Inferior parietal cortex (tissue), 1 donor: Measurements from ENCODE around the gene TMEM106B.

ENCODE experiments used
- DNase-seq: peaks from one replicate; pipeline ENCODE4 v3.0.0-alpha.2; 2016; ENCODE audit errors: extremely low spot score

TMEM106B gene

GRCh38 chr7:12226756-12227155, 15.7 kb downstream of the TMEM106B start:
- DNase-seq: no peak

GRCh38 chr7:12228024-12228423, 16.9 kb downstream of the TMEM106B start:
- no peak for DNase-seq

DNA sequence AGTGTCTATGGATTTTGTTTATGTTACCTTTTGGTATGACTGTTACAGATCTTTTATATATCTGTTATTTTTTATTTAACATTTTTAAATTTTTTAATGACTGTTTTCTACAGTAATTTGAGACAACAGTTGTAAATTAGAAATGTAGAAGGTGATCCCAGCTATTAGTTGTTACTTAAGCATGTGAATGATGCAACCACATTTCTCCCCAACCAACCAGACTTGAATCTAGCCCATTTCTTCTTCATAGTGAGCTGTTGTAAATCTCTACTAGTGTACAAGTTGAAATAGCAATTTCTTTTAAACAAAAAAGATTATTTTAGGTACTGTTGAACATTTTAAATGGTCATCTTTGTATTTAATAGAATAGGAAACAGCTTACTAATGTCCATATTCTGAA, 18.0 kb downstream of the TMEM106B start:
- DNase-seq: no peak

DNA sequence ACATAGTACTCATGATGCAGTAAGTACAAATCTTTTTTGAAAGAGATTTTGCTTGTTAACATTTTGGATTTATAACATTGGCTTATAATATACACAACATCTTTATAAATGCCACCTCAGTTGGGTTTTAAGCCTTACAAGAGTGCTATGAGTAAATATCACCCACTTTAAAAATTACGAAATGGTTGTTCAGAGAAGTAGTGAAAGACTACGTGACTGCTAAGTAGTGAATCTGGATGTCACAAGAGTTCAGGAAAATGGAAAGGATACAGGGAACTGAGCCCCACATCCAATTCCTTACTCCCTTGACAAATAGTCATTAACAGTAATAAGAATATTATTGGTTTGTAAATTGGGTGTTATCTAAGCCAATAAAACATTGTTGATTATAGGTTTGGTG, 20.0 kb downstream of the TMEM106B start:
- no peak for DNase-seq

GRCh38 chr7:12233175-12233574, 22.1 kb downstream of the TMEM106B start:
- no peak for DNase-seq

DNA sequence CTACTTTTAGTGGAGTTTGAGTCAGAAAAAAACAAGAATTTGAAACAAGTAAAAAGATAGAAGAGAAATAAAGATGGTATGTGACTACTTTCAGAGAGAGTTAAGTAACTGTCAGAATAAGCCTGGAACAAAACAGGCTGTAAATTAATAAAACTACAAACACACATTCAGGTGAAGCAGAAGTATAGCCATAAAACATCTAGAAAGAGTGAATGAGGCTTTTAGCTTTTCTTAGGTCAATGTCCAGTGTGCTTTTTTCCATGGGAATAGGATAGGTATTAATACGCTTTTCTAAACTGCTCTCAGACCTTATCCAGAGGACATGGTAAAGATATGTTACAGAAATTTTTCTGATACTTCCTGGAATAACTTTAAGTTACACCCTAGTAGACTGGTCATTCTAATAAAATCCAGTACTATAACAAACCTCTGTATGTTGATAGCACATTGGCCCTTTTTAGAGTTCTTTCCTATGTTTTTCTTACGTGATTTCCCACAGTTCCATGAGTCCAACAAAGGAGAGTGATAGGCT, 23.3 kb downstream of the TMEM106B start:
- DNase-seq: no peak

DNA sequence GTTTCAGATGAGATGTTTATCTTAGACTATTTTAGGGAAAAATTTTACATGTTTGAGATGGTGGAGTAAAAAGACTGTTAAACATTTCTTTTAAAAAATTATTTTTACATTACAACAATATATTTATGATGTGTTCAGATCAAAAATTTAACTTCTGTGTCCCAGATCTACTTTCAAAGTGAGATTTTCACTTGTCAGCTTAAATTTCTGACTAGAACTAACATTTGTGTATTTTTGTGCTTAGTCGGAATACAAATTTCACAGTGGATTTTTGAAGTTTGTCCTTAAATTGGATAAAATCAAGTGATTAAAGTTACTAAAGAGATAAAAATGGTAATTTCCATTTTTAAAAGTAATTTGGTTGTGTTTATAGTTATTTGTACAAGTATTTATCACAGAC, 24.9 kb downstream of the TMEM106B start:
- DNase-seq: no peak

GRCh38 chr7:12237007-12237406, 25.9 kb downstream of the TMEM106B start:
- DNase-seq: no peak

DNA sequence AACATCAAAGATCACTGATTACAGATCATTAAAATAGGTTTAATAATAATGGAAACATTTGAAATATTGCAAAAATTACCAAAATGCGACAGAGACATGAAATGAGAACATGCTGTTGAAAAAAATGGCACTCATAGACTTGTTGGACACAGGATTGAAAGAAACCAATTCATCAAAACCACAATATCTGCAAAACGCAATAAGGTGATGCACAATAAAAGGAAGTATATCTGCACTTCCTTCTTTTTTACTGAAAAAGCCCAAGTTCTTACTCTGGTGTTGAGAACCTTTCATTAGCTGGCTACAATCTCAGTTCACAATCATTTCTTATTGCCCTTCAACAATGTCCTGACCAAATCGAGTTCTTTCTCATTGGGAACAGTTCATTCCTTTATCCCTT, 28.7 kb downstream of the TMEM106B start:
- DNase-seq: no peak

- DNase-seq: no peak
These were observed 33.0 kb downstream of the TMEM106B start for GRCh38 chr7:12244129-12244528.

GRCh38 chr7:12244694-12245093, 33.6 kb downstream of the TMEM106B start:
- DNase-seq: no peak

DNA sequence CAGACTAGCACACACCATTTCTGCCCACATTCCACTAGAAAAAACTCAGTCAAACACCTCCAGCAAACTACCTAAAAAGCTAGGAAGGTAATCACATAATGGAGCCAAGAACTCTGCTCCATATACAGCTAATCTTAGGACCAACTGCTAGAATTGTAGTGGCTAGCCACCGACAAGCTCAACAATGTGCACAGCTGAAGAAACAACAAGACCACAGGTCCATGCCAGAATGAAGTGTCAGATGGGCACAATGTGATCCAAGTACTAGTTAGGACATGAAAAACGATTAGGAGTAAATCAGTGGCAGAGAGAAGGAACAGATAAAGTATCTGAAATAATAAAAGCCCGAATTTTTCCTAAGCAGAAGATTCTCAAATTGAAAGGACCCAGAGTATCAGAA, 38.6 kb downstream of the TMEM106B start:
- no peak for DNase-seq

- no peak for DNase-seq
These were observed 39.1 kb downstream of the TMEM106B start for GRCh38 chr7:12250232-12250631.

GRCh38 chr7:12256090-12256489, 45.0 kb downstream of the TMEM106B start:
- DNase-seq: no peak

DNA sequence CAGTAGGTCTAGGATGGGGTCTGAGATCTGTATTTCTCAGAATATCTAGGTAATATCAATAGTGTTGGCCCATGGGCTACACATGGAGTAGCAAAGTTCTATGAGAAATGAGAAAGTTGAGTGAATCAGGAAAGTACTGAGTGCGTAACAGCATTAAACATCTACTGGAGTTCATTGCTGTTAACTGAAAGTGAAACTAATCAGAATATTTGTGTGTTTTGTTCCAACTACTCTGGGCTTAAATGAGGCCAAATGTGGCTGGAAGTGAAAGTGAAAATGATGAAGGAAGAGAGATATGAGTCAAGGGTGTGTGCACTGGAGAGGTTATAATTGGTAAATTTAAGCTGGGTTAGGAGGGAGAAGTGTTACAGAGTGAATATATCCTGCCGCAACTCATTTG, 46.5 kb downstream of the TMEM106B start:
- DNase-seq: no peak

- no peak for DNase-seq
These were observed 47.0 kb downstream of the TMEM106B start for GRCh38 chr7:12258074-12258473.

- no peak for DNase-seq
These were observed 56.4 kb downstream of the TMEM106B start for GRCh38 chr7:12267542-12267941.

DNA sequence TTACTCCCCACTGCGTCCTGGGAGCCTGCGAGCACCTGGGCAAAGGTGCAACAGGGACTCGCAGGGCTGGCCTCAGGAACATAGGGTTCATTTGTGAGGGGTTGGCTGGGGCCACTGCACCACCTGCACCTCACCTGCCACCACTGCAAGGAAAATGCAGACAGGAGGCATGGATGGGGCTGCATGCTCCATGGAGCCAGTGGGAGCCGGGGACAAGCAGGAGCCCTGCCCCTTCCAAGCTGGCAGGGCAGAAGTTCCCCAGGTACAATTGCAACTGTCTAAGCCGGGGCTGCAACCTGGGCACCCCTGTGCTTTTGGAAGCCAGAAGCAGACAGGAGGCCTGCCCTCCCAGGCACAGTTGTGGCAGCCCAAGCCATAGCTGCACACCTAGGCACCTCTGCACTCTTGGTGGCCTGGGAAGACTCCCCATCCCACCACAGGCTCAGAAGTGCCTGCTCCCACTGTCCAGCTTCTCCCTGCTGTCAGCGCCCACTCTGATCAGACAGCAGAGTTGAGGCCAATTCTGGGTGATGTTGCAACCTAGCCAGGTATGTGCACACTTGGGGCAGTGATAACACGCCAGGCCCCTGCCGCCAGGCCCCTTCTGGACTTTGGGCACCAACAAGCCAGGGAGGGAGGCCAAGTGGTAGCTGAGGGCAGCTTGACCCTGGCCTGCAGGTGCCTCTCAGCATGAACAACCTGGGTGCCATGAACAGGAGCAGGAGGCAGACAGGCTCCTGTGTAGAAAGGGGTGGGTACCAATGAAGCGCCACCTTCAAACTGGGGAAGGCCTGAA, 58.2 kb downstream of the TMEM106B start:
- DNase-seq: no peak

- DNase-seq: no peak
These were observed 69.9 kb downstream of the TMEM106B start for GRCh38 chr7:12281038-12281437.

GRCh38 chr7:12287901-12288300, 76.8 kb downstream of the TMEM106B start:
- no peak for DNase-seq

DNA sequence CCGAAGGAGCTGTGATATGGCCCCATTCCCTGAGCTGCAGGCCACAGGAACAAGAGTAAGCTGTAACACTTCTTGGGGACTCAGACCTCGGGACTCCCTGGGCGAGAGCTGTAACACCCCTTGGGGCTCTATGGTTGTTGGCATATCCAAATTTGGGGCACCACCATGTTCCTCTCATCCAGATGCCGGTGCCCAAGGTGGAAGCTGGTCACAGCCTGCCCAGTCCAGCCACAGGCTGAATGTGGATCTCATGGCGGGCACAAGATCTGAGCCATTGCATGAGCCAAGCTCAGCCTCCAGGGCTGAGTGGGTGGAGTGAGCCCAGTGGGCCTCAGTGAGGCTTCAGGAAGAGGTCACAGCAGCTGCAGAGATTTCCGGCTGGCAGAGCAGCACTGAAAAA, 78.9 kb downstream of the TMEM106B start:
- no peak for DNase-seq

GRCh38 chr7:12290761-12291160, 79.7 kb downstream of the TMEM106B start:
- DNase-seq: no peak

DNA sequence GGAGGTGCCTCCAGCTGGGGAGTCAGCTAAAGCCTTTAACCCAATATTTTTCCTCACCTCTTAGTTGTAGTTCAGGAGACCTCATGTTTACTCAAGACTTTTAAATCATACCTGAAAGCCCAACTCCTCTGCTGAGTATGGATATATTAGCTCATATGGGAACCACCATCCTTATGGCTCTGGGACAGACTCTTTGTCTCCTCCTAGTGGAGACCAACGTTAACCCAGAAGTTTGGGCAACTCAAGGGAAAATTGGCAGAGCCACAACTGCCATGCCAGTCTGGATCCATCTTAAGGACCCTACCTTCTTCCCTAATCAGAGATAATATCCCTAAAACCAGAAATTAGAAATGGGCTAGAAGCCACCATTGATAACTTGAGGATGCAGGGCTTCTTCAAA, 80.8 kb downstream of the TMEM106B start:
- DNase-seq: no peak
